Bone marrow (tissue), 2 donors: Measurements from ENCODE around the gene FGF11.
A peak's percentile ranks its signal among the peaks of the same experiment; 100 is the strongest.

Experiments
- DNase-seq, 2 donors: peaks; one replicate each; lab custom pipeline; 2025; lab: John Stamatoyannopoulos, UW

FGF11 gene

DNA sequence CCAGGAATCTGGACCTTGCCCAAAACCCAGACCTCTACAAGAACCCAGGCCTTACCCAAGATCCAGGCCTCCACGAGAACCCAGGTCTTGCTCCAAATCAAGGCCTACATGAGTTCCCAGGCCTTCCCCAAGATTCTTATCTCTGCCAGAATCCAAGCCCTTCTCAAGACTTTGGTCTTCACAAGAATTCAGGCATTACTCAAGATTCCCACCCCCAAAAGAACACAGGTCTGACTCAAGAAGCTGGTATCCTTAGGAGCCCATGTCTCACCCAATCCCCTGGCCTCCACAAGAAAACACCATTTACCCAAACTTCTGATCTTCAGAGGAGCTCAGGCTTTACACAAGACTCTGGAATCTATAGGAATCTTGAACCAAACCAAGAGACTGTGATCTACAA lies 8.1 kb upstream of the FGF11 start:
- DNase-seq = no peak

- no peak for DNase-seq
These were observed 7.0 kb upstream of the FGF11 start for GRCh38 chr17:7432296-7432695.

DNA sequence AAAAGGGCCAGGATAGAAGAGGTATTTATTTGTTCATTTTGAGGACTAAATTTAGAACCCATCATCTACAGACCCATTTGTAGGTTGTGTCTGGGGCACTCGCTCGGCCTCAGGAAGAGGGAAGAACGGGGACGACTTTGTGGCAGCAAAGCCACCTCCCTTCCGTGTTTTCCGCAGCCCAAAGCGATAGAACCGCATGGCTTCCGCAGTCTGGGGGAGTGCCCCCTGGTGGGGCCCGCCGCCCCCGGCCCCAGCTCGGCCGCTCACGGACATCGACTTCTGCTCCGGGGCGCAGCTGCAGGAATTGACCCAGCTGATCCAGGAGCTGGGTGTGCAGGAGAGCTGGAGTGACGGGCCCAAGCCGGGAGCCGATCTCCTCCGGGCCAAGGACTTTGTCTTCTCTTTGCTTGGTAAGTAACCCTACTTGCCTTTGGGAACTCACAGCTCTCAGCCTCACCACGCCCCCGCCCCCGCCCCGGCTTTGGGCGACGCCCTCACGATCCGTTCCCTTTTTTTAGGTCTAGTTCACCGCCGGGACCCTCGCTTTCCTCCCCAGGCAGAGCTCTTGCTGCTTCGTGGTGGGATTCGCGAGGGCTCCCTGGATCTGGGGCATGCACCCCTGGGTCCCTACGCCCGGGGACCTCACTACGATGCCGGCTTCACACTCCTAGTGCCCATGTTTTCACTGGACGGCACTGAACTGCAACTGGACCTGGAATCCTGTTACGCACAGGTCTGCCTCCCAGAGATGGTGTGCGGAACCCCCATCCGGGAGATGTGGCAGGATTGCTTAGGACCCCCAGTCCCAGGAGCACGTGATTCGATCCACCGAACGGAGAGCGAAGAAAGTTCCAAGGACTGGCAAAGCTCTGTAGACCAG lies 3.4 kb upstream of the FGF11 start:
- DNase-seq = peak; percentile 31 to 57

DNA sequence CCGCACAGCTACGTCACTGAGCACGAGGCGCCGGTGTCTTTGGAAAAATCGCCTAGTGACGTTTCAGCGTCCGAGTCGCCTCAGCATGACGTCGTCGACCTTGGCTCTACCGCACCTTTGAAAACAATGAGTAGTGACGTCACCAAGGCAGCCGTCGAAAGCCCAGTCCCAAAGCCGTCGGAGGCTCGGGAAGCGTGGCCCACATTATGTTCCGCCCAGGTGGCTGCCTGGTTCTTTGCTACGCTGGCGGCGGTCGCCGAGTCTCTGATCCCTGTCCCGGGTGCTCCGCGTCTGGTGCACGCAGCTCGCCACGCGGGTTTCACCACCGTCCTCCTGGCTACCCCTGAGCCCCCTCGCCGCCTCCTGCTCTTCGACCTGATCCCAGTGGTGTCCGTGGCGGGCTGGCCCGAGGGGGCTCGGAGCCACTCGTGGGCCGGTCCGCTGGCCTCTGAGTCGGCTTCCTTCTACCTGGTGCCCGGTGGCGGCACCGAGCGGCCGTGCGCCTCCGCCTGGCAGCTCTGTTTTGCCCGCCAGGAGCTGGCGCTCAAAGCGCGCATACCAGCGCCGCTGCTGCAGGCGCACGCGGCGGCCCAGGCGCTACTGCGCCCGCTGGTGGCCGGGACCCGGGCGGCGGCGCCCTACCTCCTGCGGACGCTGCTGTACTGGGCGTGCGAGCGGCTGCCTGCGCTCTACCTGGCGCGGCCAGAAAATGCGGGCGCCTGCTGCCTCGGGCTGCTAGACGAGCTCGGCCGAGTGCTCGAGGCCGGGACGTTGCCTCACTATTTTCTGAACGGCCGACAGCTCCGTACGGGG lies 2.5 kb upstream of the FGF11 start:
- peak; percentile 18 to 19 for DNase-seq

DNA sequence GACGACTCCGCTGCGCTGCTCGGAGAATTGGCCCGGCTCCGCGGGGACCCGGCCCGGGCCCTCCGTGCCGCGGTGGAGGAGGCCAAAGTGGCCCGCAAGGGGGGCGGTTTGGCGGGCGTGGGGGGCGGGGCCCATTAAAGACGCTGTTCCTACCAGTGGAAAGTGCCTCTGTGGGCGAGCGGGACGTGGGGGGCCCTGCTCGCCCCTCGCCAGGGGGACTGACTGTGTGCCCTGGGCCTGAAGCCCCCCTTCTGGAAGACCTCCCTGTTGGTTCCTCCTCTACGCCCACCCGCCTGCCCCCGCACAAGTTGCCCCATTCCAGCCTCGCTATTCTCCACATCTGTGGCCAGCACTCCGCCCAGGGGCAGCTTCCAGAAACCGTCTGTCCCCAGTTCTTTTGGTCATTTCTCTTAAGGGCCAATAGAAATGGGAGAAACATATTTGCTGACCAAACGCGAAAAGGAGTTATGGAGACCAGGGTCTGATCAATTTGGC lies 1.9 kb upstream of the FGF11 start:
- DNase-seq = no peak

- DNase-seq = peak in 1 of 2 donors; percentile 48
These were observed 1.2 kb upstream of the FGF11 start for GRCh38 chr17:7437950-7438614.

DNA sequence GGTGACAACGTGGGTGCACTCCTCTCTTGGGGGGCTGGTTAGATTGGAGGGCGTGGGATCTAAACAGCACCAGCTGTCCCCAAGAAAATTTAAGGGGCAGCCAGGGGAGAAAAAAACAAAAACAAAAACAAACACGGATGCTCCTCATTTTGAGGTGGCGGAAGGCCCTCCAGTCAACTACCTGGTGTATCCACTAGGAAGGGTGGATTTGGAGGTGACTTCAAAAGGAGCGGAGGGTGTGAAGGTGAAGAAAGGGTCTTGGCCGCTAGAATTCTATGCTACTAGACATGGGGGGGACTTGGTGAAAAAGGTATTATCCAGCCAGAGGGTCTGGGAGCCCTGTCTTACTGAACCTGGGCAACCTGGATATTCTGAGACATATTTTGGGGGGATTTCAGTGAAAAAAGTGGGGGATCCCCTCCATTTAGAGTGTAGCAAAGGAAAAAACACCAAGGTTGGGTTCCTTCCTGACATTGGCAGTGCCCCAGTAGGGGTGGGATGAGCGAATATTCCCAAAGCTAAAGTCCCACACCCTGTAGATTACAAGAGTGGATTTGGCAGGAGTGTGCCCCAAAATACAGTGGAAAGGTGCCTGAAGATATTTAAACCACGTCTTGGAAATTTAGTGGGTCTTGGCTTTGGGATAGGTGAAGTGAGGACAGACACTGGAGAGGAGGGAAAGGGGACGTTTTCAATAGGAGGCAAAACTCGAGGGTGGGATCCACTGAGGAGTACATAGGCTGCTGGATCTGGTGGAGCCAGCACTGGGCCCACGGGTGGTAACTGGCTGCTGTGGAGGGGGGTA lies 454 bp upstream of the FGF11 start:
- DNase-seq = no peak

DNA sequence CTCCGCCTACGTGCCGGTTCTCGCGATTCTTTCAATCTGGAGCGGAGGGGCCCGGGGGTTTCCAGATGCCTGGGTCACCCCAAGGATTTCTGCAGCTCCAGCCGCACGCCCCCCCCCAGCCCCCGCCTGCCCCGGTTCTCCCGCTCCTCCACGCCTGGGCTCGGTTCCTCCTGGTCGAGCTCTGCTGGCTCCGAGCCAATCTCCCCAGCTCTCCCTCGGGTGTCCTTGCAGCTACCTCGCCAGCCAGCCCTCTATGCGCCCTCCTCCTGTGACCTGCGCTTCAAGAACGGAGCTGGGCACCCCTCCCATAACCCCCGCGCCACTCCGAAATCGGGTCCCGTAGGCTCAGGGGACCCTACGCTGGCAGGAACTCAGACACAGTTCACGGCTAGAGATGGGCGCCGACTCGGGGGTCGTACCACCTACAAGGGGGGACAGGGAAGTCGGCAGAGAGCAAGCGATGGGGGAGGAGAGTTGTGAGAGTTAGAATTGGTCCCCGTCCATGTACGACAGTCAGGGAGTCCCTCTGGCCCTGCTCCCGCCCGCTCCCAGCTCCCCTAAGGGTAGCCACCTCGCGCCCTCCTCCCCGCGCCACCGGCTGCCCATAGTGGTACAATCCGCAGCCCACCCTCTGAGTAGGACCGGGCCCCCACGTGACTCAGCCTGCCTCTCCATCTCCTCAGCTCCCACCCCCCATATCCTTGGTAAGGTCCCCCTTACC lies 961 bp downstream of the FGF11 start:
- no peak for DNase-seq

- peak in 1 of 2 donors; percentile 47 for DNase-seq
These were observed 1.5 kb downstream of the FGF11 start for GRCh38 chr17:7440834-7441195.

GRCh38 chr17:7441266-7441665 lies 2.0 kb downstream of the FGF11 start:
- no peak for DNase-seq

GRCh38 chr17:7442142-7442541 lies 2.8 kb downstream of the FGF11 start:
- no peak for DNase-seq

DNA sequence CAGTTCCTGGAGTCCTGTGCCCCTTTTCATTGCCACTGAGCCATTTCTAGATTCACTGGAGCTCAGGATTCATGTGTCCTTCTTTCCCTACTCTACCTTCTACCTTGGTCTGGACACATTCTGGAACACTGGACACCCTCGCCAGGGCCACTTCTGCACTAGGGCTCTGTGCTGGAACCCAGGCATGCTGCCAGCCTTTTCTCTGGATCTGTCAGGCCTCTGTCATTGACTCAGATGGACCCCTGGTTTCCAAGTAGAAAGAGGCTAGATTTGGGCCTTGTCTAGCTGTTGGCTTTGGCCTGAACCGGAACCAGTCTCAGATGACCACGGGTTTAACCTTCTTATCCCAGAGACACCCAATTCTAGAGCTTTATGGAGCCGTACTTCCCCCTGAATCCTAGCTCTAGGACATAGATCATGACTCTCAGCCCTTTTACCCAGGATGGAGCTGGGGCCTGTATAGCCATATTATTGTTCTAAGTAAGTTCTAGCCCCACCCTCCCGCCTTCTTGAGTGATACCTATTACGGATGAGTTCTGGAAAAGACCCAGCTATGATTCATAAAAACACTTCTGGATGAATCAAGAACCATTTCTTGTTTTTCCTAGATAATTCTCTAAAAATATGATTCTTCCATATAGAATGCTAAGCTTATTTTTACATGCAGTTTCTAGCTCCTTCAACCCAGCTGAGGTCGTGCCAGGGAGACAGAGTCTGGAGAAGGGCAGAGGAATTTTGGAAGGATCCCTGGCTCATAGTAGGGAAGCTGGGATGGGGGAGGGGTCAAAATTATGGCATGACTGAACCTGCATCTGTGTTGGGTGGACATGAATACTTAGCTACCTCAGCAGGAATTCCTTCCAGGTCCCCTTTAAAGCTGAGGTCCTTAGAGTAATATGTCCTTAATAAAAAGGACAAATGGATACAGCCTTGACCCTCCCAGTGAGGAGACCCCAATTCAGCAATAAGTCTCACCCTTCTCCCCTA lies 4.5 kb downstream of the FGF11 start:
- no peak for DNase-seq

- DNase-seq = peak in 1 of 2 donors; percentile 23
These were observed 5.6 kb downstream of the FGF11 start, which contains the start of gene CHRNB1 for GRCh38 chr17:7444682-7445618. Gene CHRNB1 (plus strand): TSS chr17:7445061. CDS start chr17:7445128, 67 bp downstream.

GRCh38 chr17:7445619-7445968 lies 6.3 kb downstream of the FGF11 start:
- no peak for DNase-seq

GRCh38 chr17:7448461-7448860 lies 9.1 kb downstream of the FGF11 start:
- no peak for DNase-seq

GRCh38 chr17:7459961-7460545 lies 20.7 kb downstream of the FGF11 start:
- no peak for DNase-seq

DNA sequence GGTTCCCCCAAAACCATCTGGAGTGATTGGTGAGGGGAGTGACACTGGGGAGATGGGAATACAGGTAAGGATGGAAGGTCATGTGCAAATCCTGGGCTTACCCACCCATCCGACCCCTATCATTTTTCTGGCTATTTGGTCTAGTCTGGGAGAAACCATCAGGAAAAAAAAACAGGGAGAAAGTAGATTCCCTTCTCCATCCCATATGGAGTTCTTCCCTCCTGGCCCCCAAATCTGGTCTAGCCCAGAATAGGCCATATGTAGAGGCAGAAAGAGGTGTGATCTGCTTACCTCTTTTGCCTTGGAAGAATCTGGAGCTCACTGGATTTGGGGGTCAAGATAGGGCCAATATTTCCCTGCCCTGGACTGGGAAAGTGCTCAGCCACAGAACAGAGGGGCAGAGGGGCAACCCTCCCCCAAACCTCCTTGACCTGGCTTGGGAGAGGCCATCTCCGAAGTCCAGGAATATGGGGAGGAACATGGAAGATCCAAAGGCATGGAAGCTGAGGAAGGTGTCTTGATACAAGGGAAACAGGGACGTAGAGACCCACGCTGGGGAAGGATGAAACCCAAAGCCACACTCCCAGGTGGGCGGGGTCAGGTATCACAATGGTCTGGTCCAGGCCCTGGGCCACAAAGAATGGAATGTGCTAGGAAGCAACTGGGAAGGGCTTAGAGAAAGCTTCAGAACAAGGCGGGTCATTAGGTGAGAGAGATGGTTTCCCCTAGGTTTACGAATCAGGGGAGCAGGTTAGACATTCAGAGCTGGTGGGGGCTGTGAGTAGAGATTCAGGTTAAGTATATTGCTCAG lies 21.7 kb downstream of the FGF11 start:
- no peak for DNase-seq
